ENCODE measurements around the gene UVSSA. TPM values are rescaled to one million over a fixed set of nuclear protein-coding genes. Genes with fewer than 3 reads are reported as not detected.

UVSSA gene
- total RNA-seq, 1 donor from 2014 or later = 35.2 TPM

- ChIA-PET POLR2A (no interaction called here), CTCF (no interaction called here)
- intact Hi-C loops (cut with micrococcal nuclease) = no loop called here
- ATAC-seq (ENCODE audit: low read depth) (no peak), DNase-seq (no peak)
- Mint-ChIP-seq H3K27me3 (peaks cover 41% of the 10 kb centered on the region), H3K4me3 (no peak within 1 kb of the TSS), H3K4me1 (peaks cover 6% of the 10 kb centered on the region), H3K9me3 (no peaks in the 10 kb centered on the region), H3K36me3 (ENCODE audit: low read depth) (no peaks in the 10 kb centered on the region), H3K27ac (no peak within 1 kb of the TSS)
- TF ChIP-seq CTCF (IDR thresholded peaks at IDR 0.05) = no peak
Observed at GRCh38 chr4:1406394-1406980, 59.5 kb downstream of the UVSSA start, which contains the start of gene NKX1-1. Gene NKX1-1 (minus strand): TSS chr4:1406442. CDS start chr4:1406442, 0 bp downstream.

DNA sequence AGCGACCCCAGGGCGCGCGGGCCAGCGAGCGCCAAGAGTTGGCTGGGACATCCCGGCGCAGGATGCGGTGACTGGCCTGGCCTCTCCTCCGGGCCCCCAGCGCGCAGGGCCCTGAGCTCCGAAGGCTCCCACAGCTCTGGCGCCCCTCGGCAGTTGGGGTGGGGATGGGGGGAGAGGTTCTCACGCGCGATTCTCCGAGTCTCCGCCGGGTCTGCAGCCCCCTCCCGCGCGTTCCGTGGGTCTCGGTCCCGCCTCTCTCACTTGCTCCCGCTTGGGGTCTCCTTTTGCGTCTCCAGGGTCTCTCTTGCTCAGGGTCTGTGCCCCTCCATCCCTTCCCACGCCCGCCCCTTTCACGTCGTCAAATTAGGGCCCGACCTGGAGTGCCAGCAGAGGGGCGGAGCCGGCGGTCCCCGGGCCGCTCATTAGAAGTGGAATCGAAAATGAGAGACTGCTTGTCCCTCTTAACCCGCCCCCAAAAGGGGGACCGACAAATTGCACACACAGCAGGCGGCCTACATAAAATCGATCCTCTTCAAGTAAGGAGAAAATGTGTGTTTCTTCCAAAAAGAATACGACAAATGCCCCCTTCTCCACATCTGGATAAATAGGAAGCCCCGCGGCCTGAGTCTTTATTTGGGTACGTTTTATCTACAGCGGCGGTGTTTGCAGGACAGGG is 60.1 kb downstream of the UVSSA start:
- H3K27ac Mint-ChIP-seq = no peak overlapping the region
- intact Hi-C loops (cut with micrococcal nuclease) = no loop called here
- ChIA-PET POLR2A (no interaction called here), CTCF (no interaction called here)
- DNase-seq (no peak), ATAC-seq (ENCODE audit: low read depth) (no peak)
- TF ChIP-seq CTCF (IDR thresholded peaks at IDR 0.05) = no peak
- no peak overlapping the region for H3K4me3 Mint-ChIP-seq
- no peaks in the 10 kb centered on the region for H3K36me3 Mint-ChIP-seq (ENCODE audit: low read depth)
- H3K4me1 Mint-ChIP-seq = peaks cover 6% of the 10 kb centered on the region
- peaks cover 39% of the 10 kb centered on the region for H3K27me3 Mint-ChIP-seq
- H3K9me3 Mint-ChIP-seq = no peaks in the 10 kb centered on the region

DNA sequence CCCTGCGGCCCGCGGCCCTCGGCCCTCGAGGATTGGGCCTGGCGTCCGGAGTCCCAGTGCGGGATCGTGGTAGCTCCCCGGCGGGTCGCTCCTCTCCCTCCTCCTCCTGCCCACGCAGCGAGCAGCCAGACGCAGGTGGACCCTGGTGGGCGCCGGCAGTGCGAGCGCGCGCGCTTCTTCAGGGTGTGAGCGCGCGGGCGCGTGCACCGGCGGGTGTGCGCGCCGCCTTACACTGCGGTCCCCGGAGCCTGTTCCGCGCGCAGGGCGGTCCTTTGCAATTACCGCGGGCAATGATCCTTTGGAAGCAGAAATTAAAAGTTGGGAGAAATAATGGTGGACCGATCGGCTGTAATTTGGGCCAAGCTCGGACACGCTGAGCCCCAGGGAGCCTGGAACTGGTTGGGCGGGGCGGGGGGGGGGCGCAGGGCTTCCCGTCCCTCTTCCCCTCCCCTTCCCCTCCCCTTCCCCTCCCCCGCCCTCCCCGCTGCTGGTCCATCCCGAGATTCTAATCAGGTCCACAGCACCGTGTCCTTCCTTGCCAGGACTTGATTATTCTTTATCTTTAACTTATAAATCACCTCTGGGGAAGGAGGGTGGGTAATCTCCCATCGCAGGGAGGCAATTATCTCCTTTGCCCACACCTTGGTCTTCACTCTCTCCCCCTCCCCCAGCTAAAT is 60.8 kb downstream of the UVSSA start:
- H3K4me1 Mint-ChIP-seq = peaks cover 4% of the 10 kb centered on the region
- H3K4me3 Mint-ChIP-seq = no peak overlapping the region
- DNase-seq = no peak
- H3K27ac Mint-ChIP-seq = no peak overlapping the region
- no peak for ATAC-seq (ENCODE audit: low read depth)
- POLR2A ChIA-PET = no interaction called here
- no peak for TF ChIP-seq CTCF (IDR thresholded peaks at IDR 0.05)
- peaks cover 38% of the 10 kb centered on the region for H3K27me3 Mint-ChIP-seq
- CTCF ChIA-PET = no interaction called here
- H3K36me3 Mint-ChIP-seq (ENCODE audit: low read depth) = no peaks in the 10 kb centered on the region
- intact Hi-C loops (cut with micrococcal nuclease) = no loop called here
- no peaks in the 10 kb centered on the region for H3K9me3 Mint-ChIP-seq

GRCh38 chr4:1408418-1408817 is 61.4 kb downstream of the UVSSA start:
- H3K4me3 Mint-ChIP-seq = no peak overlapping the region
- H3K36me3 Mint-ChIP-seq (ENCODE audit: low read depth) = no peaks in the 10 kb centered on the region
- ATAC-seq (ENCODE audit: low read depth) (no peak), DNase-seq (no peak)
- H3K27me3 Mint-ChIP-seq = peaks cover 44% of the 10 kb centered on the region
- peaks cover 4% of the 10 kb centered on the region for H3K4me1 Mint-ChIP-seq
- no peaks in the 10 kb centered on the region for H3K9me3 Mint-ChIP-seq
- ChIA-PET POLR2A (no interaction called here), CTCF (no interaction called here)
- no peak overlapping the region for H3K27ac Mint-ChIP-seq
- TF ChIP-seq CTCF (IDR thresholded peaks at IDR 0.05) = no peak
- intact Hi-C loops (cut with micrococcal nuclease) = no loop called here

- H3K27ac Mint-ChIP-seq = no peak overlapping the region
- ChIA-PET CTCF (no interaction called here), POLR2A (no interaction called here)
- no peaks in the 10 kb centered on the region for H3K9me3 Mint-ChIP-seq
- ATAC-seq (ENCODE audit: low read depth) (no peak), DNase-seq (no peak)
- peaks cover 47% of the 10 kb centered on the region for H3K27me3 Mint-ChIP-seq
- intact Hi-C loops (cut with micrococcal nuclease) = no loop called here
- H3K4me3 Mint-ChIP-seq = no peak overlapping the region
- no peaks in the 10 kb centered on the region for H3K36me3 Mint-ChIP-seq (ENCODE audit: low read depth)
- H3K4me1 Mint-ChIP-seq = peaks cover 1% of the 10 kb centered on the region
- TF ChIP-seq CTCF (IDR thresholded peaks at IDR 0.05) = no peak
Observed at GRCh38 chr4:1409079-1409478, 62.1 kb downstream of the UVSSA start.
